ENCODE data around the gene TBC1D5.

The TBC1D5 gene

GRCh38 chr3:17544632-17545031 is 197.8 kb downstream of the TBC1D5 start:
- H2BK15ac ChIP-seq (ENCODE audit: low read depth, poor library complexity, severe bottlenecking), result no peak overlapping the region
- H3K9ac ChIP-seq (ENCODE audit: low read length), result no peak overlapping the region
- peak; percentile 8 for DNase-seq
- H4K8ac ChIP-seq (ENCODE audit: low read length), result no peak overlapping the region
- no peak overlapping the region for H2BK12ac ChIP-seq (ENCODE audit: low read length in 2 of 2)
- no peaks in the 10 kb centered on the region for H3K9me3 ChIP-seq (ENCODE audit: control insufficient read depth, low read length)
- H3K4ac ChIP-seq (ENCODE audit: low read depth in 1 of 2, low read length in 2 of 2), result no peak overlapping the region
- no peak overlapping the region for H3K18ac ChIP-seq (ENCODE audit: low read depth in 1 of 2, low read length in 2 of 2)
- H3K27me3 ChIP-seq (ENCODE audit: control insufficient read depth in 1 of 2, insufficient read depth in 1 of 2, low read length in 2 of 2), result no peaks in the 10 kb centered on the region
- no peaks in the 10 kb centered on the region for H3K4me1 ChIP-seq (ENCODE audit: control insufficient read depth, insufficient read depth, low read depth, low read length)
- H3K4me2 ChIP-seq (ENCODE audit: low read length, poor library complexity, severe bottlenecking), result no peak overlapping the region
- no peak overlapping the region for H3K4me3 ChIP-seq (ENCODE audit: insufficient read depth in 1 of 2, low read depth in 1 of 2, low read length in 2 of 2)
- H2BK120ac ChIP-seq (ENCODE audit: low read depth, low read length), result no peak overlapping the region
- no peak overlapping the region for H4K91ac ChIP-seq (ENCODE audit: low read length)
- peaks cover 4% of the 10 kb centered on the region for H3K79me1 ChIP-seq (replicated peaks; ENCODE audit: low read length, poor library complexity, severe bottlenecking)
- no peaks in the 10 kb centered on the region for H3K36me3 ChIP-seq (ENCODE audit: control insufficient read depth in 1 of 2, insufficient read depth in 2 of 2, low read depth in 1 of 2, low read length in 2 of 2)
- no peak overlapping the region for H2BK5ac ChIP-seq (ENCODE audit: low read depth, low read length, poor library complexity, severe bottlenecking)
- whole genome bisulfite sequencing, result 89% methylated on average over 1 of the region's 2 CpGs
- H2AK5ac ChIP-seq (ENCODE audit: low read length, severe bottlenecking), result no peak overlapping the region
- no peak overlapping the region for H2AFZ ChIP-seq (ENCODE audit: low read depth, low read length)
- H3K27ac ChIP-seq (ENCODE audit: low read length, poor library complexity, severe bottlenecking), result no peak overlapping the region
- no peak overlapping the region for H3K23ac ChIP-seq (ENCODE audit: low read length in 2 of 2)
- no peak overlapping the region for H3K14ac ChIP-seq (ENCODE audit: low read length in 2 of 2)

GRCh38 chr3:17542591-17542990 is 199.8 kb downstream of the TBC1D5 start:
- Histone ChIP-seq H3K4me2 (ENCODE audit: low read length, poor library complexity, severe bottlenecking) (no peak overlapping the region), H2BK12ac (ENCODE audit: low read length in 2 of 2) (no peak overlapping the region), H3K23ac (ENCODE audit: low read length in 2 of 2) (no peak overlapping the region), H4K91ac (ENCODE audit: low read length) (no peak overlapping the region), H2AFZ (ENCODE audit: low read depth, low read length) (no peak overlapping the region), H3K9me3 (ENCODE audit: control insufficient read depth, low read length) (no peaks in the 10 kb centered on the region), H2BK15ac (ENCODE audit: low read depth, poor library complexity, severe bottlenecking) (no peak overlapping the region), H3K27ac (ENCODE audit: low read length, poor library complexity, severe bottlenecking) (no peak overlapping the region), H3K9ac (ENCODE audit: low read length) (no peak overlapping the region), H3K4me3 (ENCODE audit: insufficient read depth in 1 of 2, low read depth in 1 of 2, low read length in 2 of 2) (no peak overlapping the region), H3K18ac (ENCODE audit: low read depth in 1 of 2, low read length in 2 of 2) (no peak overlapping the region), H3K14ac (ENCODE audit: low read length in 2 of 2) (no peak overlapping the region), H2BK120ac (ENCODE audit: low read depth, low read length) (no peak overlapping the region), H3K4ac (ENCODE audit: low read depth in 1 of 2, low read length in 2 of 2) (no peak overlapping the region), H3K4me1 (ENCODE audit: control insufficient read depth, insufficient read depth, low read depth, low read length) (no peaks in the 10 kb centered on the region), H2AK5ac (ENCODE audit: low read length, severe bottlenecking) (no peak overlapping the region), H4K8ac (ENCODE audit: low read length) (no peak overlapping the region), H2BK5ac (ENCODE audit: low read depth, low read length, poor library complexity, severe bottlenecking) (no peak overlapping the region), H3K36me3 (ENCODE audit: control insufficient read depth in 1 of 2, insufficient read depth in 2 of 2, low read depth in 1 of 2, low read length in 2 of 2) (no peaks in the 10 kb centered on the region), H3K27me3 (ENCODE audit: control insufficient read depth in 1 of 2, insufficient read depth in 1 of 2, low read length in 2 of 2) (no peaks in the 10 kb centered on the region), H3K79me1 (replicated peaks; ENCODE audit: low read length, poor library complexity, severe bottlenecking) (peaks cover 12% of the 10 kb centered on the region)
- DNase-seq, result no peak
- WGBS, result no CpG with 5 or more reads among the region's 1 CpG

GRCh38 chr3:17539436-17539835 is 203.0 kb downstream of the TBC1D5 start:
- H3K4ac ChIP-seq (ENCODE audit: low read depth in 1 of 2, low read length in 2 of 2), result no peak overlapping the region
- no peaks in the 10 kb centered on the region for H3K9me3 ChIP-seq (ENCODE audit: control insufficient read depth, low read length)
- no peak overlapping the region for H2AFZ ChIP-seq (ENCODE audit: low read depth, low read length)
- H3K27me3 ChIP-seq (ENCODE audit: control insufficient read depth in 1 of 2, insufficient read depth in 1 of 2, low read length in 2 of 2), result no peaks in the 10 kb centered on the region
- no peak overlapping the region for H3K9ac ChIP-seq (ENCODE audit: low read length)
- H2AK5ac ChIP-seq (ENCODE audit: low read length, severe bottlenecking), result no peak overlapping the region
- no peaks in the 10 kb centered on the region for H3K4me1 ChIP-seq (ENCODE audit: control insufficient read depth, insufficient read depth, low read depth, low read length)
- no peak overlapping the region for H2BK12ac ChIP-seq (ENCODE audit: low read length in 2 of 2)
- no peak overlapping the region for H3K27ac ChIP-seq (ENCODE audit: low read length, poor library complexity, severe bottlenecking)
- peaks cover 10% of the 10 kb centered on the region for H3K79me1 ChIP-seq (replicated peaks; ENCODE audit: low read length, poor library complexity, severe bottlenecking)
- 63% methylated on average over 2 of the region's 3 CpGs for WGBS
- no peak overlapping the region for H4K91ac ChIP-seq (ENCODE audit: low read length)
- H2BK15ac ChIP-seq (ENCODE audit: low read depth, poor library complexity, severe bottlenecking), result no peak overlapping the region
- H3K23ac ChIP-seq (ENCODE audit: low read length in 2 of 2), result no peak overlapping the region
- DNase-seq, result no peak
- no peak overlapping the region for H3K4me3 ChIP-seq (ENCODE audit: insufficient read depth in 1 of 2, low read depth in 1 of 2, low read length in 2 of 2)
- H3K36me3 ChIP-seq (ENCODE audit: control insufficient read depth in 1 of 2, insufficient read depth in 2 of 2, low read depth in 1 of 2, low read length in 2 of 2), result no peaks in the 10 kb centered on the region
- no peak overlapping the region for H2BK5ac ChIP-seq (ENCODE audit: low read depth, low read length, poor library complexity, severe bottlenecking)
- no peak overlapping the region for H2BK120ac ChIP-seq (ENCODE audit: low read depth, low read length)
- no peak overlapping the region for H4K8ac ChIP-seq (ENCODE audit: low read length)
- H3K18ac ChIP-seq (ENCODE audit: low read depth in 1 of 2, low read length in 2 of 2), result no peak overlapping the region
- H3K4me2 ChIP-seq (ENCODE audit: low read length, poor library complexity, severe bottlenecking), result no peak overlapping the region
- H3K14ac ChIP-seq (ENCODE audit: low read length in 2 of 2), result no peak overlapping the region

GRCh38 chr3:17535274-17535673 is 207.2 kb downstream of the TBC1D5 start:
- H3K14ac ChIP-seq (ENCODE audit: low read length in 2 of 2), result no peak overlapping the region
- H3K27me3 ChIP-seq (ENCODE audit: control insufficient read depth in 1 of 2, insufficient read depth in 1 of 2, low read length in 2 of 2), result no peaks in the 10 kb centered on the region
- H2BK120ac ChIP-seq (ENCODE audit: low read depth, low read length), result no peak overlapping the region
- H4K8ac ChIP-seq (ENCODE audit: low read length), result no peak overlapping the region
- peak overlapping the region; percentile 41 for H3K9ac ChIP-seq (ENCODE audit: low read length)
- H2AFZ ChIP-seq (ENCODE audit: low read depth, low read length), result no peak overlapping the region
- no peak overlapping the region for H2BK15ac ChIP-seq (ENCODE audit: low read depth, poor library complexity, severe bottlenecking)
- no peaks in the 10 kb centered on the region for H3K36me3 ChIP-seq (ENCODE audit: control insufficient read depth in 1 of 2, insufficient read depth in 2 of 2, low read depth in 1 of 2, low read length in 2 of 2)
- no peak overlapping the region for H3K4me2 ChIP-seq (ENCODE audit: low read length, poor library complexity, severe bottlenecking)
- no peak overlapping the region for H3K27ac ChIP-seq (ENCODE audit: low read length, poor library complexity, severe bottlenecking)
- H3K4me1 ChIP-seq (ENCODE audit: control insufficient read depth, insufficient read depth, low read depth, low read length), result no peaks in the 10 kb centered on the region
- DNase-seq, result no peak
- H3K79me1 ChIP-seq (replicated peaks; ENCODE audit: low read length, poor library complexity, severe bottlenecking), result peaks cover 9% of the 10 kb centered on the region
- no peak overlapping the region for H4K91ac ChIP-seq (ENCODE audit: low read length)
- H3K23ac ChIP-seq (ENCODE audit: low read length in 2 of 2), result no peak overlapping the region
- no peaks in the 10 kb centered on the region for H3K9me3 ChIP-seq (ENCODE audit: control insufficient read depth, low read length)
- H2AK5ac ChIP-seq (ENCODE audit: low read length, severe bottlenecking), result no peak overlapping the region
- WGBS, result 82% methylated on average over 1 of the region's 2 CpGs
- no peak overlapping the region for H3K4ac ChIP-seq (ENCODE audit: low read depth in 1 of 2, low read length in 2 of 2)
- H2BK12ac ChIP-seq (ENCODE audit: low read length in 2 of 2), result no peak overlapping the region
- no peak overlapping the region for H3K18ac ChIP-seq (ENCODE audit: low read depth in 1 of 2, low read length in 2 of 2)
- H3K4me3 ChIP-seq (ENCODE audit: insufficient read depth in 1 of 2, low read depth in 1 of 2, low read length in 2 of 2), result no peak overlapping the region
- H2BK5ac ChIP-seq (ENCODE audit: low read depth, low read length, poor library complexity, severe bottlenecking), result no peak overlapping the region

Measured in mesenchymal stem cell (in vitro differentiated cells and primary cell).